HepG2 (cell line): Measurements from ENCODE around the gene VAC14. TPM values are rescaled to one million over a fixed set of nuclear protein-coding genes. Genes with fewer than 3 reads are reported as not detected.

Experiments used
- CSRNP2 ChIP-seq: sonication (generic); formaldehyde crosslinking; conservative IDR thresholded peaks from 2 replicates; pipeline ENCODE4 v1.8.0; 2022; ENCODE audit warnings: low read depth, missing genetic modification reagents
- DZIP1 ChIP-seq: sonication (generic); formaldehyde crosslinking; IDR thresholded peaks from 2 replicates; pipeline ENCODE4 v1.5.0; 2020; ENCODE audit warnings: mild to moderate bottlenecking, missing genetic modification reagents
- PAF1 ChIP-seq: IDR thresholded peaks from 2 replicates; pipeline ENCODE4 v1.6.1; 2016; ENCODE audit warnings: missing genetic modification reagents, missing compliant biosample characterization
- PLRG1 ChIP-seq: fragments of 450-650 bp; conservative IDR thresholded peaks from 2 replicates; pipeline ENCODE4 v1.6.1; 2016
- RBM22 ChIP-seq: fragments of 200-400 bp; formaldehyde crosslinking; optimal IDR thresholded peaks from 2 replicates; pipeline ENCODE3; 2017; ENCODE audit warnings: mild to moderate bottlenecking, low read length, moderate library complexity
- TARDBP ChIP-seq: sonication (generic); formaldehyde crosslinking; IDR thresholded peaks from 2 replicates; pipeline ENCODE4 v1.8.0; 2022; ENCODE audit warnings: mild to moderate bottlenecking, missing genetic modification reagents
- ZNF143 ChIP-seq: sonication (generic); formaldehyde crosslinking; IDR thresholded peaks from 2 replicates; pipeline ENCODE4 v1.4.0; 2020; ENCODE audit warnings: missing genetic modification reagents
- ZNF263 ChIP-seq: sonication (generic); formaldehyde crosslinking; IDR thresholded peaks from 2 replicates; pipeline ENCODE4 v1.4.0; 2020; ENCODE audit warnings: missing genetic modification reagents
- ZNF598 ChIP-seq: sonication (generic); formaldehyde crosslinking; IDR thresholded peaks from 2 replicates; pipeline ENCODE4 v1.5.1; 2020; ENCODE audit warnings: mild to moderate bottlenecking, missing genetic modification reagents, borderline replicate concordance
- polyA plus RNA-seq, 8 experiments: library from polyadenylated mRNA; depleted of rRNA in 3 of 8; stranded (reverse) in 7 of 8; unstranded in 1 of 8; fragments of >200 nt; fragmentation: Illumina TruSeq in 4 of 8; extraction: Trizol in 4 of 8; gene quantifications; 2 replicates each; pipeline versions ENCODE4 v1.2.1 to v1.2.3, GENCODE V29; 2011 to 2016; ENCODE audit warnings: low read depth in 4 of 8, missing spikeins in 1 of 8, mixed read lengths in 1 of 8; ENCODE audit not compliant: insufficient read depth in 1 of 8
- total RNA-seq, 5 experiments: library from RNA; depleted of rRNA; stranded (reverse); fragments of >200 nt; fragmentation: Illumina TruSeq; extraction: Trizol; gene quantifications; 2 replicates each; pipeline ENCODE4 v1.2.3, GENCODE V29; 2016; ENCODE audit warnings: low read depth in 1 of 5
- TF ChIP-seq, protein P1 (sequence below): IDR thresholded peaks from 2 replicates; pipeline ENCODE4 v1.4.0; 2020; ENCODE audit warnings: mild to moderate bottlenecking, missing genetic modification reagents
- TF ChIP-seq, protein P2 (sequence below): sonication (generic); formaldehyde crosslinking; IDR thresholded peaks from 2 replicates; pipeline ENCODE4 v1.5.1; 2020; ENCODE audit warnings: missing genetic modification reagents, mild to moderate bottlenecking, borderline replicate concordance
- TF ChIP-seq, protein P3 (sequence below): sonication (generic); formaldehyde crosslinking; IDR thresholded peaks from 2 replicates; pipeline ENCODE4 v1.4.0; 2020; ENCODE audit warnings: missing genetic modification reagents

The VAC14 gene
- total and polyA plus RNA-seq, 2 of the 13 experiments (the other 11 are each of a cell fraction or from before 2014, with no cell fraction given): 23.5 to 24.6 TPM

DNA sequence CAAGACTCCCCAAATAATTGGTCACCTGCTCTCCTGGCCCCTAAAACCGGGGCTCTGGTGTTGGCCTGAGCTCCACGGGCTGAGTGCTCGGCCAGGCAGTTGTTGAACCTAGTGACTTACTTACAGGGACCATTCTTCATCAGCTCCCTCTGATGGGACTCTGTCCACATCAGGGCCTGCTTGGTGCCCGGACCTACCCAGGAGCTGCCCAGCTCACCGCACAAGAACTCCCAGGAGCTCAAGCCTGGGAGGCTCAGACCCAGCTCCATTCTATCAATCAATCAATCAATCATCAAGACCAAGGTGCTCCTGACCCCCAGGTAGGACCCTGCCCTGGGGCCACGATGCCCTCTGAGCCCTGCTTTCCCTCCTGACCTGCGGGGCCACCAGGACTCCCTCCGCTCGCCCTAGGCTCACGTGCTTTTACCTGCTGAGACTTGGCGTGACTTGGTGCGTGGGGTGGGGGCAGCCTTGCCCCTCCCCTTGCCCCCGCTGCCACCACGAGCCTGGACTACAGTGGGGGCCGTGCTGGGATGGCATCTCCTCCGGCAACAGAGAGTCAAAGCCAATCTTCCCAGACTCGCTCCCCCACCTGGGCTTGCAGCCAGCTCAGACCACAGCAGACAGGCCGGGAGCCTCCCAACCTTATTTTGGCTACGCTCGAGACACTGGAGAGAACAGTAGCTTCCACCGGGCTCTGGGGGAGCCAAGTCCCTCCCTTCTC lies 138.9 kb downstream of the VAC14 start (continued):
- TF ChIP-seq, protein P1, sequence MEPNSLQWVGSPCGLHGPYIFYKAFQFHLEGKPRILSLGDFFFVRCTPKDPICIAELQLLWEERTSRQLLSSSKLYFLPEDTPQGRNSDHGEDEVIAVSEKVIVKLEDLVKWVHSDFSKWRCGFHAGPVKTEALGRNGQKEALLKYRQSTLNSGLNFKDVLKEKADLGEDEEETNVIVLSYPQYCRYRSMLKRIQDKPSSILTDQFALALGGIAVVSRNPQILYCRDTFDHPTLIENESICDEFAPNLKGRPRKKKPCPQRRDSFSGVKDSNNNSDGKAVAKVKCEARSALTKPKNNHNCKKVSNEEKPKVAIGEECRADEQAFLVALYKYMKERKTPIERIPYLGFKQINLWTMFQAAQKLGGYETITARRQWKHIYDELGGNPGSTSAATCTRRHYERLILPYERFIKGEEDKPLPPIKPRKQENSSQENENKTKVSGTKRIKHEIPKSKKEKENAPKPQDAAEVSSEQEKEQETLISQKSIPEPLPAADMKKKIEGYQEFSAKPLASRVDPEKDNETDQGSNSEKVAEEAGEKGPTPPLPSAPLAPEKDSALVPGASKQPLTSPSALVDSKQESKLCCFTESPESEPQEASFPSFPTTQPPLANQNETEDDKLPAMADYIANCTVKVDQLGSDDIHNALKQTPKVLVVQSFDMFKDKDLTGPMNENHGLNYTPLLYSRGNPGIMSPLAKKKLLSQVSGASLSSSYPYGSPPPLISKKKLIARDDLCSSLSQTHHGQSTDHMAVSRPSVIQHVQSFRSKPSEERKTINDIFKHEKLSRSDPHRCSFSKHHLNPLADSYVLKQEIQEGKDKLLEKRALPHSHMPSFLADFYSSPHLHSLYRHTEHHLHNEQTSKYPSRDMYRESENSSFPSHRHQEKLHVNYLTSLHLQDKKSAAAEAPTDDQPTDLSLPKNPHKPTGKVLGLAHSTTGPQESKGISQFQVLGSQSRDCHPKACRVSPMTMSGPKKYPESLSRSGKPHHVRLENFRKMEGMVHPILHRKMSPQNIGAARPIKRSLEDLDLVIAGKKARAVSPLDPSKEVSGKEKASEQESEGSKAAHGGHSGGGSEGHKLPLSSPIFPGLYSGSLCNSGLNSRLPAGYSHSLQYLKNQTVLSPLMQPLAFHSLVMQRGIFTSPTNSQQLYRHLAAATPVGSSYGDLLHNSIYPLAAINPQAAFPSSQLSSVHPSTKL (CRISPR knock-in tag): no peak
- TF ChIP-seq, protein P2, sequence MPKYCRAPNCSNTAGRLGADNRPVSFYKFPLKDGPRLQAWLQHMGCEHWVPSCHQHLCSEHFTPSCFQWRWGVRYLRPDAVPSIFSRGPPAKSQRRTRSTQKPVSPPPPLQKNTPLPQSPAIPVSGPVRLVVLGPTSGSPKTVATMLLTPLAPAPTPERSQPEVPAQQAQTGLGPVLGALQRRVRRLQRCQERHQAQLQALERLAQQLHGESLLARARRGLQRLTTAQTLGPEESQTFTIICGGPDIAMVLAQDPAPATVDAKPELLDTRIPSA: no peak
- TF ChIP-seq CSRNP2 (CRISPR knock-in tag) (no peak), RBM22 (peak; percentile 99), TARDBP (CRISPR knock-in tag) (0 out of 2 replicates have a peak, but pooled peaks have one; percentile 48), DZIP1 (CRISPR knock-in tag) (no peak), ZNF263 (CRISPR knock-in tag) (no peak), ZNF598 (CRISPR knock-in tag) (no peak), PLRG1 (no peak), PAF1 (peak; percentile 93), ZNF143 (CRISPR knock-in tag) (peak; percentile 29; the same call in 1 of the 2 replicates)
- TF ChIP-seq, protein P3, sequence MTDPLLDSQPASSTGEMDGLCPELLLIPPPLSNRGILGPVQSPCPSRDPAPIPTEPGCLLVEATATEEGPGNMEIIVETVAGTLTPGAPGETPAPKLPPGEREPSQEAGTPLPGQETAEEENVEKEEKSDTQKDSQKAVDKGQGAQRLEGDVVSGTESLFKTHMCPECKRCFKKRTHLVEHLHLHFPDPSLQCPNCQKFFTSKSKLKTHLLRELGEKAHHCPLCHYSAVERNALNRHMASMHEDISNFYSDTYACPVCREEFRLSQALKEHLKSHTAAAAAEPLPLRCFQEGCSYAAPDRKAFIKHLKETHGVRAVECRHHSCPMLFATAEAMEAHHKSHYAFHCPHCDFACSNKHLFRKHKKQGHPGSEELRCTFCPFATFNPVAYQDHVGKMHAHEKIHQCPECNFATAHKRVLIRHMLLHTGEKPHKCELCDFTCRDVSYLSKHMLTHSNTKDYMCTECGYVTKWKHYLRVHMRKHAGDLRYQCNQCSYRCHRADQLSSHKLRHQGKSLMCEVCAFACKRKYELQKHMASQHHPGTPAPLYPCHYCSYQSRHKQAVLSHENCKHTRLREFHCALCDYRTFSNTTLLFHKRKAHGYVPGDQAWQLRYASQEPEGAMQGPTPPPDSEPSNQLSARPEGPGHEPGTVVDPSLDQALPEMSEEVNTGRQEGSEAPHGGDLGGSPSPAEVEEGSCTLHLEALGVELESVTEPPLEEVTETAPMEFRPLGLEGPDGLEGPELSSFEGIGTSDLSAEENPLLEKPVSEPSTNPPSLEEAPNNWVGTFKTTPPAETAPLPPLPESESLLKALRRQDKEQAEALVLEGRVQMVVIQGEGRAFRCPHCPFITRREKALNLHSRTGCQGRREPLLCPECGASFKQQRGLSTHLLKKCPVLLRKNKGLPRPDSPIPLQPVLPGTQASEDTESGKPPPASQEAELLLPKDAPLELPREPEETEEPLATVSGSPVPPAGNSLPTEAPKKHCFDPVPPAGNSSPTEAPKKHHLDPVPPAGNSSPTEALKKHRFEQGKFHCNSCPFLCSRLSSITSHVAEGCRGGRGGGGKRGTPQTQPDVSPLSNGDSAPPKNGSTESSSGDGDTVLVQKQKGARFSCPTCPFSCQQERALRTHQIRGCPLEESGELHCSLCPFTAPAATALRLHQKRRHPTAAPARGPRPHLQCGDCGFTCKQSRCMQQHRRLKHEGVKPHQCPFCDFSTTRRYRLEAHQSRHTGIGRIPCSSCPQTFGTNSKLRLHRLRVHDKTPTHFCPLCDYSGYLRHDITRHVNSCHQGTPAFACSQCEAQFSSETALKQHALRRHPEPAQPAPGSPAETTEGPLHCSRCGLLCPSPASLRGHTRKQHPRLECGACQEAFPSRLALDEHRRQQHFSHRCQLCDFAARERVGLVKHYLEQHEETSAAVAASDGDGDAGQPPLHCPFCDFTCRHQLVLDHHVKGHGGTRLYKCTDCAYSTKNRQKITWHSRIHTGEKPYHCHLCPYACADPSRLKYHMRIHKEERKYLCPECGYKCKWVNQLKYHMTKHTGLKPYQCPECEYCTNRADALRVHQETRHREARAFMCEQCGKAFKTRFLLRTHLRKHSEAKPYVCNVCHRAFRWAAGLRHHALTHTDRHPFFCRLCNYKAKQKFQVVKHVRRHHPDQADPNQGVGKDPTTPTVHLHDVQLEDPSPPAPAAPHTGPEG: 0 out of 2 replicates have a peak, but pooled peaks have one; percentile 17
